Measurements from ENCODE around the gene B9D1.

DNA sequence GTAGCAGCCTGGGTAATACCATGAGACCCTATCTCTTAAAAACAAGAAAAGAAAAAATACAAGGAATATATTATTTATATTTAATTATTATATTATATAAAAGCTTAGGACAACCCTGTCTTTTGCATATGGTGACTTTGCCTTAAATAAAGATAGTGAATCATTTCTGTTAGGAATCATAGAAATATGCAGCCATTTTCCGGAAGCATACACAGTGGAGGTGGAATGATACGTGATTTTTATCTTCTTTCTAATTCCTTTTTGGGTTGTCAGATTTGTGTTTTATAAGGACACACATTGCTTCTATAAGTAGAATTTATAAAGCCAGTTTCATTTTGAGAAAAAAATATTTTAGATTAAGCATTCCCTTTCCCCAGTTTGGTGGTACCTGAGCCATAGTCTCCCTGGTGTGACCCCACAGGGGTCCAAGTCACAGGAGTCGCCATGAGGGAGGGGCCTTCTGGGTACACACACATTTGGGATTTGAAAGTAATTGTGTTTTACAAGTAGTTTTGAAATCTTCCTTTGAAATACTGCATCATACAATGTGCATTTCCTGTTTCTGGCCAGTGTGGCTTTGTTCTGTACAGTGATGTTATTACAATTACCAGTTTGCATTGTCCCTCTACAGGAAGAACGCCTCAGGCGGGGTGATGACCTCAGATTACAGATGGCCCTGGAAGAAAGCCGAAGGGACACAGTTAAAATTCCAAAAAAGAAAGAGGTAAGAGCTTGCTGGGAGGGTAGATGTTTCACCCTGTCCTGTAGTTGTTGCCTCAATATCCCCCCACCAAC is 50.9 kb downstream of the B9D1 start:
- TF ChIP-seq CTCF (IDR thresholded peaks at IDR 0.05; ENCODE audit: poor library complexity) (no peak), EZH2 (IDR thresholded peaks at IDR 0.05; ENCODE audit: borderline replicate concordance) (no peak)
